Mesendoderm (in vitro differentiated cells): ENCODE data around the gene MESD.

ENCODE experiments used
- DNase-seq: peaks from one replicate; pipeline ENCODE4 v3.0.0; 2013
- H2AK5ac ChIP-seq: 2 replicates; pipeline ENCODE4 v1.6.1; 2013; ENCODE audit warnings: low read length, inconsistent platforms
- H2BK120ac ChIP-seq: 2 replicates; pipeline ENCODE4 v1.6.1; 2013; ENCODE audit warnings: low read depth, mild to moderate bottlenecking, low read length, moderate library complexity, mixed read lengths
- H2BK15ac ChIP-seq: replicated peaks from 2 replicates; pipeline ENCODE4 v1.6.1; 2013; ENCODE audit warnings: low read depth, mild to moderate bottlenecking, moderate library complexity
- H2BK5ac ChIP-seq: 2 replicates; pipeline ENCODE4 v1.6.1; 2013; ENCODE audit warnings: low read length, inconsistent platforms
- H3K18ac ChIP-seq: 2 replicates; pipeline ENCODE4 v1.6.1; 2013; ENCODE audit warnings: mild to moderate bottlenecking, low read length, mixed read lengths
- H3K23ac ChIP-seq: one replicate; pipeline ENCODE4 v1.6.1; 2013; ENCODE audit warnings: low read length
- H3K27ac ChIP-seq: 2 replicates; pipeline ENCODE4 v1.5.1; 2013; ENCODE audit warnings: low read depth, mild to moderate bottlenecking, inconsistent platforms, low read length, moderate library complexity
- H3K27me3 ChIP-seq: 2 replicates; pipeline ENCODE4 v1.6.1; 2013; ENCODE audit warnings: low read length, control low read depth, mild to moderate bottlenecking, inconsistent platforms; ENCODE audit not compliant: insufficient read depth, poor library complexity
- H3K36me3 ChIP-seq: 2 replicates; pipeline ENCODE4 v1.6.1; 2013; ENCODE audit warnings: low read length, inconsistent platforms; ENCODE audit not compliant: control insufficient read depth, insufficient read depth
- H3K4ac ChIP-seq: one replicate; pipeline ENCODE4 v1.6.1; 2013; ENCODE audit warnings: low read depth, mild to moderate bottlenecking, low read length, moderate library complexity
- H3K4me1 ChIP-seq: 2 replicates; pipeline ENCODE4 v1.6.1; 2013; ENCODE audit warnings: low read depth, low read length, inconsistent platforms; ENCODE audit not compliant: control insufficient read depth
- H3K4me2 ChIP-seq: 2 replicates; pipeline ENCODE4 v1.6.1; 2013; ENCODE audit warnings: low read length
- H3K4me3 ChIP-seq: 2 replicates; pipeline ENCODE4 v1.5.1; 2013; ENCODE audit warnings: mild to moderate bottlenecking, low read length
- H3K56ac ChIP-seq: one replicate; pipeline ENCODE4 v1.6.1; 2013; ENCODE audit warnings: low read length
- H3K79me1 ChIP-seq: 2 replicates; pipeline ENCODE4 v1.6.1; 2013; ENCODE audit warnings: low read length, inconsistent platforms
- H3K79me2 ChIP-seq: 2 replicates; pipeline ENCODE4 v1.6.1; 2013; ENCODE audit warnings: mild to moderate bottlenecking, low read length; ENCODE audit not compliant: control insufficient read depth, insufficient read depth
- H3K9ac ChIP-seq: 2 replicates; pipeline ENCODE4 v1.6.1; 2013; ENCODE audit warnings: low read length, inconsistent platforms
- H4K5ac ChIP-seq: one replicate; pipeline ENCODE4 v1.6.1; 2013; ENCODE audit warnings: low read length
- H4K8ac ChIP-seq: one replicate; pipeline ENCODE4 v1.6.1; 2013; ENCODE audit warnings: low read depth, mild to moderate bottlenecking, control low read depth, low read length, moderate library complexity
- WGBS: extraction: QIAGEN DNeasy Blood & Tissue Kit; methylation state at CpG from one replicate; pipeline ENCODE4 v1.1.7; 2013; ENCODE audit warnings: low lambda C conversion rate, missing lambda C conversion rate; ENCODE audit not compliant: insufficient coverage; ENCODE audit errors: extremely low coverage; 5-methylcytosine and 5-hydroxymethylcytosine counted together

MESD gene

GRCh38 chr15:80992006-80992405 is 2.4 kb upstream of the MESD start:
- H3K9ac ChIP-seq, result no peak overlapping the region
- no peak overlapping the region for H4K5ac ChIP-seq
- H3K36me3 ChIP-seq, result no peaks in the 10 kb centered on the region
- no peak overlapping the region for H4K8ac ChIP-seq
- peaks cover 12% of the 10 kb centered on the region for H3K79me1 ChIP-seq
- DNase-seq, result no peak
- no peak overlapping the region for H2AK5ac ChIP-seq
- H3K79me2 ChIP-seq, result peaks cover 21% of the 10 kb centered on the region
- no peak overlapping the region for H2BK15ac ChIP-seq
- no peaks in the 10 kb centered on the region for H3K27me3 ChIP-seq
- no peak overlapping the region for H3K18ac ChIP-seq
- no peak overlapping the region for H3K23ac ChIP-seq
- no peak overlapping the region for H3K4me2 ChIP-seq
- H3K56ac ChIP-seq, result no peak overlapping the region
- H3K4ac ChIP-seq, result no peak overlapping the region
- H2BK120ac ChIP-seq, result no peak overlapping the region
- H3K27ac ChIP-seq, result no peak overlapping the region
- no CpG with 5 or more reads among the region's 4 CpGs for WGBS
- H3K4me1 ChIP-seq, result peaks cover 13% of the 10 kb centered on the region
- no peak overlapping the region for H3K4me3 ChIP-seq
- H2BK5ac ChIP-seq, result no peak overlapping the region

- no peak for DNase-seq
- H2BK15ac ChIP-seq, result no peak overlapping the region
- H3K4me3 ChIP-seq, result no peak overlapping the region
- H3K4me1 ChIP-seq, result peaks cover 13% of the 10 kb centered on the region
- H3K9ac ChIP-seq, result no peak overlapping the region
- H3K79me1 ChIP-seq, result peaks cover 12% of the 10 kb centered on the region
- no peak overlapping the region for H3K18ac ChIP-seq
- H4K8ac ChIP-seq, result no peak overlapping the region
- no peak overlapping the region for H2BK120ac ChIP-seq
- no peak overlapping the region for H2AK5ac ChIP-seq
- no peaks in the 10 kb centered on the region for H3K36me3 ChIP-seq
- no CpG with 5 or more reads among the region's 5 CpGs for WGBS
- H3K56ac ChIP-seq, result no peak overlapping the region
- H2BK5ac ChIP-seq, result no peak overlapping the region
- no peak overlapping the region for H3K4ac ChIP-seq
- H3K27me3 ChIP-seq, result no peaks in the 10 kb centered on the region
- no peak overlapping the region for H3K27ac ChIP-seq
- no peak overlapping the region for H3K4me2 ChIP-seq
- no peak overlapping the region for H3K23ac ChIP-seq
- H3K79me2 ChIP-seq, result peaks cover 27% of the 10 kb centered on the region
- no peak overlapping the region for H4K5ac ChIP-seq
Observed at GRCh38 chr15:80991421-80991820, 1.8 kb upstream of the MESD start.

- Histone ChIP-seq H3K4ac (no peak overlapping the region), H3K79me1 (peaks cover 12% of the 10 kb centered on the region), H2BK15ac (no peak overlapping the region), H3K56ac (no peak overlapping the region), H3K9ac (no peak overlapping the region), H3K27me3 (no peaks in the 10 kb centered on the region), H3K4me2 (no peak overlapping the region), H3K23ac (no peak overlapping the region), H3K4me3 (no peak overlapping the region), H3K4me1 (peaks cover 13% of the 10 kb centered on the region), H3K18ac (no peak overlapping the region), H3K79me2 (peaks cover 29% of the 10 kb centered on the region), H3K36me3 (no peaks in the 10 kb centered on the region), H2BK120ac (no peak overlapping the region), H2AK5ac (no peak overlapping the region), H4K8ac (no peak overlapping the region), H2BK5ac (no peak overlapping the region), H4K5ac (no peak overlapping the region), H3K27ac (no peak overlapping the region)
- no peak for DNase-seq
- WGBS, result no CpG with 5 or more reads among the region's 1 CpG
Observed at GRCh38 chr15:80990955-80991354, 1.3 kb upstream of the MESD start.

GRCh38 chr15:80989081-80989517 is 520 bp downstream of the MESD start:
- H3K79me1 ChIP-seq, result peaks cover 16% of the 10 kb centered on the region
- no peak overlapping the region for H2BK15ac ChIP-seq
- peak overlapping the region; percentile 98 for H3K4me2 ChIP-seq
- peak overlapping the region; percentile 7 for H2AK5ac ChIP-seq
- no peak overlapping the region for H4K8ac ChIP-seq
- H3K4ac ChIP-seq, result peak overlapping the region; percentile 44
- H2BK5ac ChIP-seq, result peak overlapping the region; percentile 29
- no peak overlapping the region for H4K5ac ChIP-seq
- no peaks in the 10 kb centered on the region for H3K36me3 ChIP-seq
- WGBS, result no CpG with 5 or more reads among the region's 7 CpGs
- peak overlapping the region; percentile 88 for H3K9ac ChIP-seq
- no peak overlapping the region for H2BK120ac ChIP-seq
- peak overlapping the region; percentile 94 for H3K56ac ChIP-seq
- peak overlapping the region; percentile 31 for H3K27ac ChIP-seq
- H3K27me3 ChIP-seq, result no peaks in the 10 kb centered on the region
- peaks cover 44% of the 10 kb centered on the region for H3K79me2 ChIP-seq
- DNase-seq, result no peak
- peaks cover 17% of the 10 kb centered on the region for H3K4me1 ChIP-seq
- peak overlapping the region; percentile 78 for H3K18ac ChIP-seq
- H3K4me3 ChIP-seq, result peak overlapping the region; percentile 70
- H3K23ac ChIP-seq, result no peak overlapping the region

GRCh38 chr15:80988148-80988796 is 1.3 kb downstream of the MESD start:
- no peak for DNase-seq
- Histone ChIP-seq H3K18ac (no peak overlapping the region), H3K36me3 (no peaks in the 10 kb centered on the region), H3K4me3 (peak overlapping the region; percentile 70), H3K79me2 (peaks cover 50% of the 10 kb centered on the region), H3K4me1 (peaks cover 17% of the 10 kb centered on the region), H2BK120ac (no peak overlapping the region), H2BK15ac (no peak overlapping the region), H3K9ac (peak overlapping the region; percentile 88), H3K56ac (peak overlapping the region; percentile 94), H3K27me3 (no peaks in the 10 kb centered on the region), H3K4me2 (peak overlapping the region; percentile 98), H3K27ac (no peak overlapping the region), H3K79me1 (peaks cover 16% of the 10 kb centered on the region), H4K5ac (no peak overlapping the region), H2AK5ac (no peak overlapping the region), H3K4ac (no peak overlapping the region), H4K8ac (no peak overlapping the region), H2BK5ac (no peak overlapping the region), H3K23ac (no peak overlapping the region)
- no CpG with 5 or more reads among the region's 8 CpGs for WGBS

GRCh38 chr15:80986487-80986886 is 3.1 kb downstream of the MESD start:
- Histone ChIP-seq H3K23ac (no peak overlapping the region), H4K5ac (no peak overlapping the region), H2AK5ac (no peak overlapping the region), H2BK5ac (no peak overlapping the region), H3K79me2 (peaks cover 55% of the 10 kb centered on the region), H3K27me3 (no peaks in the 10 kb centered on the region), H3K79me1 (peaks cover 19% of the 10 kb centered on the region), H3K4me1 (peaks cover 17% of the 10 kb centered on the region), H2BK120ac (no peak overlapping the region), H3K18ac (no peak overlapping the region), H4K8ac (no peak overlapping the region), H3K56ac (no peak overlapping the region), H3K27ac (no peak overlapping the region), H3K4me3 (no peak overlapping the region), H3K36me3 (no peaks in the 10 kb centered on the region), H3K4ac (no peak overlapping the region), H3K9ac (no peak overlapping the region), H2BK15ac (no peak overlapping the region), H3K4me2 (no peak overlapping the region)
- DNase-seq, result no peak
- WGBS, result no CpG with 5 or more reads among the region's 1 CpG
